Muscle of arm (tissue), 12 donors: ENCODE measurements around the gene AEN. TPM values are rescaled to one million over a fixed set of nuclear protein-coding genes. Genes with fewer than 3 reads are reported as not detected.
A peak's percentile ranks its signal among the peaks of the same experiment; 100 is the strongest.

Source experiments
- DNase-seq: peaks from one replicate; pipeline ENCODE4 v3.0.0-alpha.2; 2013
- polyA plus RNA-seq, 12 donors: library from polyadenylated mRNA; unstranded; fragments of 120-200 nt; gene quantifications; one replicate each; pipeline ENCODE4 v1.2.1, GENCODE V29; 2013; ENCODE audit not compliant: insufficient read length in 12 of 12

AEN gene
- polyA plus RNA-seq, 12 donors: 3.2 to 6.2 (median 5.0) TPM; not detected in 1

DNA sequence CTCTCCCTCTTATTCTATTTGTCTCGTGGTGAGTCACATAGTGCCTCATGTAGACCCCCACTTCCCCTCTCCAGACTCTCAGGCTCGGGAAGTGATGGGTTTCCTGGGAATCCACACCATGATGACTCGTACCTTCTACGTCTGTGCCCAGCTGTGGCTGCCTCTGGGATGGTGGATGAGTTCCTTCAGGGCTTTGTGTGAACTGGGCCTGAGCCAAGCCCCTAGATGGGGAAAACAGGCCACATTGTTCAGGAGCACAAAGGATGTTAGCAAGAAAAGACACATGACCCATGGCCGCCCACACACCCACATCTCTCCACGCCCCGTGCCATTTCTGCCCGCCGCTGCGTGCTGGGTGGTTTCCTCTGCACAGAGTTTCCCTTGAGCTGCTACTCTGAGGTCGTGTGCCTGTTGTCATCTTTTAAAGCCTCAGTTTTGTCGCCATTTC lies 28.2 kb downstream of the AEN start:
- no peak for DNase-seq

DNA sequence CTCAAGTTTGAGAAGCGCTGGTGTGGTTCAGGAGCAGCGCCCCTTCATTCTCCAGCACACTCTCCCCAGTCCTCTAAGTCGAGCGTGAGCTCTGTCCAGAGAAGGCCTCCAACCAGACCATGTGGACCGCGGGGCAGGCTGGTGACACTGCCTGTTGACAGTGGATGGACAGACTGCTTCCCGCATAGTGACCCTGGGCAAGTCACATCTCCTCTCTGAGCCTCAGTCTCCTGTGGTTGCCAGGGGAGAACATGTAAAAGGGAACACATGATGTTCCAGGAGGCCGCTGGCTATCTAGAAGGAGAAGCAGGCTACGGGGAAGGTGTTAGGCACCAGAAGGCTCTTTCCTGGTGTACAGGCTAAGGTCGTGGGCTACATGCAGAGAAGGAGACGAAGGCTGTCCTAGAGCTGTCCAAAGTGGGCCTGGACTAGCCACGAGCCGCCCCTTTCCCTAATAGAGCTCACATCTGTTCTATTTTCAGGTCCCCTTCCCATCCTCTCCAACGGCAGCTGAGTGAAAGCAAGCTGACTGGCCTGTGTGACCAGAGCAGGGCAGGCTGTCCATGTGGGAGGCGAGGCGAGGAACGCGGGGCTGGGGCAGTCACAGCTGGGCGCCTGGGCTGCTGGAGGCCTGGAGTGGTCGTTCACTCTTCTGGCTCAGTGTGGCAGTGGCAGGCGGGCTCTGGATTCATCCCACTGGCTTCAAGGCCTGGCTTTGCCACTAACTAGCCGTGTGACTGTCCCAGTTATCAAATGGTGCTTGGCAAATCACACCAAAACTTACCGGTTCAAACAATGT lies 28.8 kb downstream of the AEN start:
- DNase-seq: no peak

GRCh38 chr15:88650556-88650955 lies 29.4 kb downstream of the AEN start:
- DNase-seq: no peak

GRCh38 chr15:88651136-88651732 lies 30.1 kb downstream of the AEN start:
- DNase-seq: no peak

DNA sequence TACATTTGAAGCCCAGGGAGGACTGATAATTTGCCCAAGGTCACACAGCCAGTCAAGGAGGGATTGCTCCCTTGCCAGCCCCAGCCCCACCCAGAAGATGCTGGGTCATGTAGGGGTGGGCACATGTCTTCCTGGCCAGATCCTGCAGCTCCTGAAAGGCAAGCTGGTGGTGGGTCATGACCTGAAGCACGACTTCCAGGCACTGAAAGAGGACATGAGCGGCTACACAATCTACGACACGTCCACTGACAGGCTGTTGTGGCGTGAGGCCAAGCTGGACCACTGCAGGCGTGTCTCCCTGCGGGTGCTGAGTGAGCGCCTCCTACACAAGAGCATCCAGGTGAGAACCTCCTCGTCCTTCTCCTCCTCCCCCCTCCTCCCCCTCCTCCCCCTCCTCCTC lies 30.8 kb downstream of the AEN start:
- DNase-seq: no peak

DNA sequence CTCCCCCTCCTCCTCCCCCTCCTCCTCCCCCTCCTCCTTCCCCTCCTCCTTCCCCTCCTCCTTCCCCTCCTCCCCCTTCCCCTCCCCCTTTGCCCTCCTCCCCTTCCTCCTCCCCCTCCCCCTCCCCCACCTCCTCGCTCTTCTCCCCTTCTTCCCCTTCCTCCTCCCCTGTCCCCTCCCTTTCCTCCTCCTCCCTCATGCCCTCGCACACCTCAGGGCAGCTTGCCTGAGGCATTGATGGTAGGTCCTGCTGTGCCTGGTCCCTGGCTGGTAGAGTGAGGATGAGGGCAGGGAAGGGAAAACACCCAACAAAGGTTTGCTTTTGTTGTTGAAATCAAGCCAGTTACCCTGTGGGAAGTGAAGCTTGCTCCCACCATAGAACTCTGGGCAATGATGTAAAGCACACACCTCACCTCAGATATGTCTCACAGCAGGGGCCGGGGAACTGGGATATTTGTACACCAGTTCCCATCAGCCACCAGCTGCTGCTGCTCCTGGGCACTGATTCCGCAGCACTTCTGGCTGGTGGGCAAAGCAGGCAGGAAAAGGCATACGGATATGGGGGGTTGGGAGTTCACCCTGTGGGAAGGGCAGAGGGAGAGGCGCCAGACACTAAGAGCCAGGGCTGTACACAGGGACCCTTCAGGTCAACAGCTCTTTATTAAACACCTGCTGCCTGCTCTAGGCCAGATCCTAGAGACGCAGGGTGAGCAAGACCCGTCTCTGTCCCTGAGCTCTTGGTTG lies 31.5 kb downstream of the AEN start:
- DNase-seq: no peak

- no peak for DNase-seq
Observed at GRCh38 chr15:88653200-88654064, 32.3 kb downstream of the AEN start.

DNA sequence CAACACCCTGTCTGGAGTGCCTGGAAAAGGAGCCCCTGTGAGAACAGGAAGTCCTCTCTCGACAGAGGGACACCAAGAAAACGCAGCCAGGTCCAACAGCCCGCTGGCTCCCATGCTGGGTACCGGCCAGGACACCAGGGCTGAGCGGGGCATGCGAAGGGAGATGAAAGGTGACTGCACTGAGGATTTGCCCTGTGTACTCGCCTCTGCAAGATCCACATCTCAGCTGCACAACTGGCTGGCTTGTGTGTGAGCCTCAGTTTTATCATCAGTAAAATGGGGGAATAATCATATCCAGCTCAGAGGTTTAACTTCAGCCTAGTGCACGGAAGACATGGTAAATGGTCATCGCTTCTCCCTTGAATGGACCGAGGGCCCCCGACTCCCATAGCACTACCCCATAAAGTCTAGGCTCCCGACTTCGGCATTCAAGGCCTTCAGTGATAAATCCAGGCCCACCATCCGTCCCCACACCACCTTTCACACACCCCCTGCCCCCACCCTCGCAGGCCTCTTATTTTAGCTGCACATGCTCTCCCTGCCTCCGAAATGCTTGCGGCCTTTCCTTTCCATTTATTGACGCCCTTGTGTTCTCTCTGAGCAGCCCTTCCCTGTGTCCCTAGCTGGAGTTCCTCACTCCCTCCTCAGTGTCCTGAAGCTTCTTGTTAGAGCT lies 33.4 kb downstream of the AEN start:
- DNase-seq: no peak

DNA sequence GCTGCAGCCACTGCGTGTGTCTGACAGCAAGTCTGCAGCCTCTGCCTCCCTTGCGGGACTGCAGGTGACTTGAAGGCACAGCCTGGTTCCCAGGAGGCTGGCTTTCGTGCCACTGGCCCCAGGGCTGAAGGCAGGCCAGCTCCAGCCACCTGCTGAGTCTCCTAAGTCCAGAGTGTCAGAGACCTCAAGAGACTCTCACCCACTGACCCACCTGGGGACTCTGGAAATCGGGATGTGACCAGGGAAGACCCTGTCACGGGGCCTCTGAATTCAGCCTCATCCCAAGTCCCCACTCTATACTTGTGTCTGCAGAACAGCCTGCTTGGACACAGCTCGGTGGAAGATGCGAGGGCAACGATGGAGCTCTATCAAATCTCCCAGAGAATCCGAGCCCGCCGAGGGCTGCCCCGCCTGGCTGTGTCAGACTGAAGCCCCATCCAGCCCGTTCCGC lies 34.0 kb downstream of the AEN start:
- DNase-seq: no peak

DNA sequence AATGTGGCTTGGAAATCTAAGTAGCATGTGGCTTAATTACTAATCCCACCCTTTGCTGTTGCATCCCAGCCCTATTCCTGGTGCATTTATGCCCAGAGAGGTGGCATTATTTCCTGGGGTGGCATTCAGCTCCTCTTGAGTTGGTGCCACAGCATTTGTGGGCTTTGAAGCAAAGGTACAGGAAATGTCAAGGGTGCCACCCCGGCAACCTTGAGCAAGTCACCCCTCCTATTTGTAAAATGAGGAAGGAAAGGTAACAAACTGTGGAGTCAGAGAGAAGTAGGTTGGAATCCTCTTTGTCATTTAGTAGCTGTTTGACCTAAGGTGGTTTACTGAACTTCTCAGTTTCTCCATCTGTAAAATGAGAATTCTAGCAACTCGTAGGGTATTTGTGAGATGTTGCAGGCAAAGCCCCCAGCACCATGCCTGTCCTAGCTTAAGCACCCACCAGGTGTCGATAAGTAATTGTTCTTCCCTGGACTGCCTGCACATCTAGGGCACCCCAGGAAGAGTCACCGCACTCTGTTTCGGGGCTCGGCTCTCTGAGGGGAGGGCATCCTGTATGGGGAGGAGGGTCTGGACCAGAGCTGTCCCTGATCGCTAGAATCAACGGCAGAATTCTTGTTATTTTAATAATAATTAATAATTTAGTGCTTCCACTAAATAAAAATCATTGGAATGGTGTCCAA lies 34.8 kb downstream of the AEN start:
- no peak for DNase-seq

DNA sequence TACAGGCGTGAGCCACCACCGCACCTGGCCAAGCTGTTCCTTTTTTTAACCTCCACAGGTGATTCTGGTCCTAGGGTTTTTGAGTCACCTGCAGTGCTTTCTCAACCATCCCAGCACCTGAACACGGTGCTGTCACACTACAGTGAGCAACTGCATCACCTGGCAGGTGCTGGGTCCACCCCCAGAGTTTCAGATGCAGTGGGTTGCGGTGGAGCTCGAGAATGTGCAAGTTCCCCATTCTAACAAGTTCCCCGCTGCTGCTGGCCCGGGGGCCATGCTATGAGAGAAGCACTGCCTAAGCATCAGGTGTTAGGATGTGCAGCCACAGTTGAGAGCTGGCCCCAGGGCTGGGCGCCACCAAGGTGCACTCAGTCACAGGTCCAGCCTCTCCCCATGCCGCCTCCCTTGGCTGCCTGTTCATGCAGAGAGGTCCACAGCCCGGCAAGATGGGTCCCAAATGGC lies 35.7 kb downstream of the AEN start:
- DNase-seq: no peak

DNA sequence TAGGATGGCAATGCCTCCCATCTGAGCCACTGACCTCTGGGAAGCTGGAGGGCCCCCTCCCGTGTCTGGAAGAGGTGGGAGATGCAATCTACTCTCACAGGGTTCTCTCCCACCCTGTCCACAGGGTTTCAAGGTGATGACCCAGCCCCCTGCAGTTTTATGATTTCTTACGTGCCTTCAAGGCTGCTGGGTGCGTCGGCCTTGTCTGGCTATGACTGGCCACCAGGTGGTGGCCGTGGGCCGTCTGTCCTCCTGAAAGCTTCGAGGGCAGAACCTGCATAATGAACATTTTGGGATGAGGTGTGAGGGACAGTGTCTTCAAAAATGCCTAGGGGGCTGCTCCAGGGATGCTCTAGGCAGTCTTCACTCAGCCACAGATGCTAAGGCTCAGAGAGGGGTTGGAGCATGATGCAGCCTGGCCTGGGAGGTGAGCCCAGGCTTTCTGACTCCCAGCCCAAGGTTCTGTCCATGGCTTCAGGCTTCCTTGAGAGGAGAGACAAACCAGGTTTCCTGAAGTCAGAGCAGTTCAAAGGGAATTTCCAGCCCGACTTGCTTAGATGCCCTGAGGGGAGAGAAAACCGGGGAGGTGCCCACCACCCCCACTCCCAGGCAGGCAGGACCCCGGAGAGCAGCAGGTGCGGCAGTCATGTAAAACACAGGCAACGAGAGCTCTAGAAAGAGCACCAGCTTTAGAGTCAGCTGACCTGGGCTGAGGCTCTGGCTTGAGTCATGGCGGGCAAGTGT lies 36.4 kb downstream of the AEN start:
- DNase-seq: peak; percentile 61

- no peak for DNase-seq
Observed at GRCh38 chr15:88658070-88658965, 37.2 kb downstream of the AEN start.

- DNase-seq: peak; percentile 79
Observed at GRCh38 chr15:88658972-88659931, 38.1 kb downstream of the AEN start.

- no peak for DNase-seq
Observed at GRCh38 chr15:88661041-88661700, 40.0 kb downstream of the AEN start.

DNA sequence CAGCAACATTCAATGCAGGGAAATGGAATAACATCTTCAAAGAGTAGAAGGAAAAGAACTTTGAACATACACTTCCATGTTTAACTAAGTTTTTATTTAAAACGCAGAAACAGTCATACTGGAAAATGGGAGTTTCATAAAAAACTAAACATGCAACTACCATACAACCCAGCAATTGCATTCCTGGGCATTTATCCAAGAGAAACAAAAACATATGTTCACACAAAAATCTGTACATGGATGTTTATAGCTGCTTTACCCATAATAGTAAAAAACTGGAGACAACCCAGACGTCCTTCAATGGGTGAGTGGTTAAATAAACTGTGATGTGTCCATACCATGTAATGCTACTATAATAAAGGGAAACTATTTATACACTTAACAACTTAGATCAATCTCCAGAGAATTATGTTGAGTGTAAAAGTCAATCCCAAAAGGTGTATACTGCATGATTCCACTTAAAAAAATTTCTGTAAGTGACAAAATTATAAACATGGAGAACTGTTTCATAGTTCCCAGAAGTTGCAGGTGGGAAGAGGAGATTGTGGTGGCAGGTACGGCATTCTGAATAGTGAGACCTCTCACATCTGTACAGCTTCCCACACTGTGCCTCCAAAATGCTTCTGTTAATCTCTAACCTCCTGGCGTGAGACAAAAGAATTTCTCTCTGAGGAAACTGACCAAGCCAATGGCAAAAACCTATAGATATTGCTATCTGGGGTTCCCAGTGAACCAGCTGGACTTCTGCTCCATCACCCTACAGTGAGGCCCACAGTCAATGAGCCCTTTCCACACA lies 40.8 kb downstream of the AEN start:
- DNase-seq: no peak
